Fibroblast of villous mesenchyme (primary cell): ENCODE data around the gene DAND5. TPM values are rescaled to one million over a fixed set of nuclear protein-coding genes. Genes with fewer than 3 reads are reported as not detected.
"Not testable (repeated sequence)": the region's sequence is repeated elsewhere in the genome, so short reads cannot be mapped to it uniquely, and the experiment has no call there.

Experiments used
- DNase-seq: peaks from one replicate; pipeline ENCODE4 v3.0.0-alpha.2; 2010; ENCODE audit warnings: low read depth
- H3K4me3 ChIP-seq: 2 replicates; pipeline ENCODE4 v1.5.1; 2011; ENCODE audit warnings: low read depth, mild to moderate bottlenecking, low read length
- total RNA-seq: library from RNA; depleted of rRNA; stranded (reverse); fragments of >200 nt; gene quantifications from 2 replicates; pipeline ENCODE4 v1.2.3, GENCODE V29; 2012
- TF ChIP-seq, protein P1 (sequence below): IDR thresholded peaks from 2 replicates; pipeline ENCODE4 v1.5.1; 2012; ENCODE audit warnings: low read depth, mild to moderate bottlenecking, low read length; ENCODE audit not compliant: insufficient read depth

The DAND5 gene
- total RNA-seq, 1 donor, result not detected

DNA sequence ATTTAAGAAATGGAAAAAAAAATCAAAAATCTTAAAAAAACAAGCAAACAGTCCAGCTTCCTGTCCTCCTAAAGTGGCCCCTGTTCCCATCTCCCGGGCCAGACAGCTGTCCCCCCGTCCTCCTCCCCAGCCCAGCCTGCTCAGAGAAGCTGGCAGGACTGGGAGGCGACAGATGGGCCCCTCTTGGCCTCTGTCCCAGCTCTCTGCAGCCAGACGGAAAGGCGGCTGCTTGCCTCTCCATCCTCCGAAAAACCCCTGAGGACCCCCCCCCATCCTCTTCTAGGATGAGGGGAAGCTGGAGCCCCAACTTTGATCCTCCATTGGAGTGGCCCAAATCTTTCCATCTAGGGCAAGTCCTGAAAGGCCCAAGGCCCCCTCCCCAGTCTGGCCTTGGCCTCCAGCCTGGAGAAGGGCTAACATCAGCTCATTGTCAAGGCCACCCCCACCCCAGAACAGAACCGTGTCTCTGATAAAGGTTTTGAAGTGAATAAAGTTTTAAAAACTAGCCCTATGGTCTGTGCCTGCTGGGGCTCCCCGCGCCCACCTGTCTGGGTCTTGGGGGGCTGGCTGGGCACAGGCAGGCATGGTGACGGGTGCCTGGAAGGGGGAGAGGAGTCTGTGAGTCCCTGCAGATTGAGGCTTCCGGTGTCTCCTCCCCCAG, 16.1 kb upstream of the DAND5 start:
- H3K4me3 ChIP-seq, result no peak overlapping the region
- TF ChIP-seq, protein P1, sequence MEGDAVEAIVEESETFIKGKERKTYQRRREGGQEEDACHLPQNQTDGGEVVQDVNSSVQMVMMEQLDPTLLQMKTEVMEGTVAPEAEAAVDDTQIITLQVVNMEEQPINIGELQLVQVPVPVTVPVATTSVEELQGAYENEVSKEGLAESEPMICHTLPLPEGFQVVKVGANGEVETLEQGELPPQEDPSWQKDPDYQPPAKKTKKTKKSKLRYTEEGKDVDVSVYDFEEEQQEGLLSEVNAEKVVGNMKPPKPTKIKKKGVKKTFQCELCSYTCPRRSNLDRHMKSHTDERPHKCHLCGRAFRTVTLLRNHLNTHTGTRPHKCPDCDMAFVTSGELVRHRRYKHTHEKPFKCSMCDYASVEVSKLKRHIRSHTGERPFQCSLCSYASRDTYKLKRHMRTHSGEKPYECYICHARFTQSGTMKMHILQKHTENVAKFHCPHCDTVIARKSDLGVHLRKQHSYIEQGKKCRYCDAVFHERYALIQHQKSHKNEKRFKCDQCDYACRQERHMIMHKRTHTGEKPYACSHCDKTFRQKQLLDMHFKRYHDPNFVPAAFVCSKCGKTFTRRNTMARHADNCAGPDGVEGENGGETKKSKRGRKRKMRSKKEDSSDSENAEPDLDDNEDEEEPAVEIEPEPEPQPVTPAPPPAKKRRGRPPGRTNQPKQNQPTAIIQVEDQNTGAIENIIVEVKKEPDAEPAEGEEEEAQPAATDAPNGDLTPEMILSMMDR, result no peak
- DNase-seq, result no peak

GRCh38 chr19:12953799-12954611, 15.4 kb upstream of the DAND5 start:
- no peak overlapping the region for H3K4me3 ChIP-seq
- TF ChIP-seq, protein P1, result no peak
- no peak for DNase-seq

DNA sequence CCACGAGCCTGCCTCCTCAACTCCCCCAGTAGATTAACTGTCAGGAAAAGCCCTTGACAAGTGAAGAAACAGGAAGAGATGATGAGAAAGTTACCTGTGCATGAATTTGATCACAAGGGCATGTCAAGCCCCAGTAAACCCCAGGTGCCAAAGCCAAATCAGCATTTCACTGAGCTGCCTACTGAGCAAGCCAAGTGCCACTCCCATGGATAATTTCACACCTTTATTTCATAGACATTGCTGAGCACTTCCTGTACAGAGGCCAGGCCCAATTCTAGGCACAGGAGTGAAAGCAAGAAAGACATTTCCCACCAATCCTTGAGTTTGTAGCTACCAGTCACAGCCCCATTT, 14.8 kb upstream of the DAND5 start:
- no peak for DNase-seq
- no peak overlapping the region for H3K4me3 ChIP-seq
- TF ChIP-seq, protein P1, result no peak

GRCh38 chr19:12955575-12955974, 13.8 kb upstream of the DAND5 start:
- DNase-seq, result not testable (repeated sequence)
- H3K4me3 ChIP-seq, result peak overlapping the region; percentile 89

DNA sequence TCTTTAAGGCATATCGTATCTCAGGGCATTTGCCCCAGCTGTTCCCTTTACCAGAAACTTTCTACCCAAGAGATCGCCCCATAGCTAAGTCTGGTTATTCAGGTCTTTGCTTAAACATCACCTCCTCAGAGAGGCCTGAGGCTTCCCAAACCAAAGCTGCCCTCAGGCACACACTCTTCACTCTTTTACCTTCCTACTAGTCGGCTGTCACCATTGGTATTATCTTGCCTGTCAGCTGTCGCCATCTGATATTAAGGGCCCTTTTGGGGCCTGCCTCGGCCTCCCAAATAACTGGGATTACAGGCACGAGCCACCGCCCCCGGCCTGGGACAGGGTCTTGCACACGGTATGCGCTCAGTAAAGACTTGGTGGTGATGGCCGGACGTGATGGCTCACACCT, 13.4 kb upstream of the DAND5 start:
- H3K4me3 ChIP-seq, result peak overlapping the region; percentile 89
- TF ChIP-seq, protein P1, result no peak
- no peak for DNase-seq

DNA sequence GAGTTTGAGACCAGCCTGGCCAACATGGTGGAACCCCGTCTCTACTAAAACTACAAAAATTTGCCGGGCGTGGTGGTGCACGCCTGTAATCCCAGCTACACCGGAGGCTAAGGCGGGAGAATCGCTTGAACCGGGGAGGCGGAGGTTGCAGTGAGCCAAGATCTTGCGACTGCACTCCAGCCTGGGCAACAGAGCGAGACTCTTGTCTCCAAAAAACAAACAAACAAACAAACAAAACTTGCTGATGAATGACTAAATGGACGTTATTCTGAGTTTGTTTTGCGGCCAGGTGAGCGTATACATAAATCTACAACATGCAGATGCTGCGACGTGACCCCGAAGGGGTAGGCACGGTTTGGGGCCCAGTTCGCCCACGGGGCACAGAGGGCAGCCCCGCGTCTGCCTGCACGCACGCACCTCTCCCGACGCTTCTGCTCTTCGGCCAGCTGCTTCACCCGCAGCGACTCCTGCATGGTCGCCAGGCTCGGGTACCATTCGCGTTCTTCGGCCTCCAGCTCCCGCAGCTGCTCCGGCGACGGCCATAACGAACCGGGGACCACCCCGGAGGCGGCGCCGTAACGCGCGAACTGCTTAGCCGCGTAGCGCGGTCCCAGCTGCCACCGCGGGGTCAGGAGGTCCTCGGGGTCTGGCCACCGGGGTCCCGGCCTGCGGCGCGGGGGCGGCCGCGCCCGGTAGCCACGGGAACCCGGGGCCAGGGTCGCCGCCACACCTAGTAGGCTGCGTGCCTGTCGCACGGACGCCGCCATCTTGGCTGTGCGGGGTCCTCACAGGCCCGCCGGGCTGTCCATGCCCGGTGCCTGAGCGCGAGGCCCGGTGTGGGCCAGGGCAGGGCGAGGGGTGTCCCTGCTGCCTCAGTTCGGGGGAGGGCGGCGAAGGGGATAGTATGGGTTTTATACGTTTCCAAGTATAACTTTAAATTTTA, 12.7 kb upstream of the DAND5 start, which contains the start of gene GADD45GIP1:
Gene GADD45GIP1, minus strand, starts transcription at position 778 of the 943 bp plus-strand sequence. Its CDS starts 11 bp downstream, at position 767.
- DNase-seq, result peak; percentile 79
- H3K4me3 ChIP-seq, result peak within 1 kb of the TSS; percentile 89
- TF ChIP-seq, protein P1, result no peak

DNA sequence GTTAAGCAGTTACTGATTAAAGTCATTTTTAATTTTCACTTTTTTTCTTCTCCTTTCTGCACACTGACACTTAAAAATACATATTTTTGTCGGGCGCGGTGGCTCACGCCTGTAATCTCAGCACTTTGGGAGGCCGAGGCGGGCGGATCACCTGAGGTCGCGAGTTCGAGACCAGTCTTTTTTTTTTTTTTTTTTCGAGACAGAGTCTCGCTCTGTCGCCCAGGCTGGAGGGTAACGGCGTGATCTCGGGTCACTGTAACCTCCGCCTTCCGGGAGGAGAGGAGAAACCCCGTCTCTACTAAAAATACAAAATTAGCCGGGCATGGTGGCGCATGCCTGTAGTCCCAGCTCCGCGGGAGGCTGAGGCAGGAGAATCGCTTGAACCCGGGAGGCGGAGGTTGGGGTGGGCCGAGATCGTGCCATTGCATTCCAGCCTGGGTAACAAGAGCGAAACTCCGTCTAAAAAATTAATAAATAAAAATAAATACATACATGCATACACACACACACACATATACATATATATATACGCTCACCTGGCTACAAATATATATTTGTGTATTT, 11.9 kb upstream of the DAND5 start:
- not testable (repeated sequence) for DNase-seq
- H3K4me3 ChIP-seq, result peak overlapping the region; percentile 89
